HCT116 (cell line): ENCODE measurements around the gene CYSTM1. TPM values are rescaled to one million over a fixed set of nuclear protein-coding genes. Genes with fewer than 3 reads are reported as not detected.

Experiments used
- ATAC-seq: fragments of 200-7000 bp; cut with Tn5 transposase; 2 replicates; pipeline ENCODE4 v1.9.1; 2020; ENCODE audit warnings: mild to moderate bottlenecking, moderate library complexity
- BruUV-seq: library from RNA; stranded (reverse); fragments of 400-500 nt; replicated peaks from 2 replicates; lab custom pipeline; 2021; lab: Mats Ljungman, UMichigan
- CTCF ChIA-PET: fragments of 300-600 bp; sonication (Branson Sonifier 250); formaldehyde crosslinking; loops from one replicate; lab custom pipeline; 2021; ENCODE audit warnings: antibody characterized with exemption; lab: Charles Lee
- POLR2A ChIA-PET: fragments of 300-600, 350-600 bp; sonication (Branson Sonifier 250); formaldehyde crosslinking; loops from one replicate; lab custom pipeline; 2021; ENCODE audit warnings: antibody characterized with exemption; lab: Charles Lee
- RAD21 ChIA-PET, 2 experiments: fragments of 300-600 bp; sonication (Branson Sonifier 250); formaldehyde crosslinking; loops; one replicate each; lab custom pipeline; 2023; ENCODE audit warnings: low total read pairs in 2 of 2; ENCODE audit not compliant: uncharacterized antibody in 2 of 2, unreplicated experiment in 2 of 2, low non-redundant PET in 1 of 2; lab: Charles Lee
- DNase-seq: peaks from one replicate; pipeline ENCODE4 v3.0.0-alpha.2; 2010; ENCODE audit warnings: low read depth, low spot score
- H2AFZ ChIP-seq: fragments of 200-600 bp; shearing (Covaris generic), sonication (generic); 2 replicates; pipeline ENCODE4 v1.6.1; 2017; ENCODE audit warnings: low read depth, mixed run types, mixed read lengths, antibody characterized with exemption, low read length; ENCODE audit not compliant: poor library complexity, severe bottlenecking
- H3K27ac ChIP-seq: 2 replicates; pipeline ENCODE4 v1.5.1; 2012; ENCODE audit warnings: low read depth, low read length
- H3K27me3 ChIP-seq: fragments of 200-600 bp; sonication (generic); 2 replicates; pipeline ENCODE4 v1.6.1; 2016; ENCODE audit warnings: mixed run types, low read length, mixed read lengths; ENCODE audit not compliant: insufficient read depth
- H3K36me3 ChIP-seq, 2 experiments: fragments of 200-500 bp in 1 of 2; fragments of 200-600 bp in 1 of 2; sonication (Bioruptor generic) in 1 of 2; sonication (generic) in 1 of 2; 2 replicates each; pipeline versions ENCODE4 v1.5.1 to v1.6.1; 2014 to 2016; ENCODE audit warnings: low read length in 2 of 2, inconsistent platforms in 1 of 2, mixed read lengths in 1 of 2, mixed run types in 1 of 2; ENCODE audit not compliant: insufficient read depth in 2 of 2, control insufficient read depth in 1 of 2
- H3K4me1 ChIP-seq, 2 experiments: fragments of 200-600 bp in 1 of 2; sonication (generic) in 1 of 2; 2 replicates each; pipeline versions ENCODE4 v1.5.1 to v1.6.1; 2012 to 2017; ENCODE audit warnings: low read length in 2 of 2, inconsistent platforms in 1 of 2, mild to moderate bottlenecking in 1 of 2, mixed read lengths in 1 of 2, mixed run types in 1 of 2, moderate library complexity in 1 of 2; ENCODE audit not compliant: insufficient read depth in 2 of 2, control insufficient read depth in 1 of 2
- H3K4me2 ChIP-seq: fragments of 200-600 bp; sonication (generic); 2 replicates; pipeline ENCODE4 v1.6.1; 2017; ENCODE audit warnings: mixed run types, low read length, mixed read lengths
- H3K4me3 ChIP-seq, 2 experiments: fragments of 200-600 bp in 1 of 2; sonication (generic) in 1 of 2; replicated peaks in 1 of 2; 2 replicates each; pipeline ENCODE4 v1.5.1; 2011 to 2016; ENCODE audit warnings: low read length in 2 of 2, control low read depth in 1 of 2, low read depth in 1 of 2, mild to moderate bottlenecking in 1 of 2, mixed read lengths in 1 of 2, mixed run types in 1 of 2
- H3K79me2 ChIP-seq: fragments of 200-600 bp; sonication (generic); 2 replicates; pipeline ENCODE4 v1.6.1; 2017; ENCODE audit warnings: mild to moderate bottlenecking, mixed run types, low read length, moderate library complexity, mixed read lengths; ENCODE audit not compliant: insufficient read depth
- H3K9ac ChIP-seq: fragments of 200-600 bp; sonication (generic); 2 replicates; pipeline ENCODE4 v1.6.1; 2016; ENCODE audit warnings: low read length, mixed read lengths
- H3K9me2 ChIP-seq: fragments of 200-600 bp; sonication (generic), shearing (Covaris generic); 2 replicates; pipeline ENCODE4 v1.6.1; 2017; ENCODE audit warnings: mixed run types, mild to moderate bottlenecking, moderate library complexity; ENCODE audit not compliant: insufficient read depth
- H3K9me3 ChIP-seq, 2 experiments: fragments of 200-500 bp in 1 of 2; fragments of 200-600 bp in 1 of 2; sonication (Bioruptor generic) in 1 of 2; sonication (generic) in 1 of 2; 2 replicates each; pipeline ENCODE4 v1.6.1; 2014 to 2017; ENCODE audit warnings: low read length in 2 of 2, mixed read lengths in 2 of 2, inconsistent platforms in 1 of 2, low read depth in 1 of 2, mild to moderate bottlenecking in 1 of 2, mixed run types in 1 of 2, moderate library complexity in 1 of 2; ENCODE audit not compliant: control insufficient read depth in 1 of 2, insufficient read depth in 1 of 2
- H4K20me1 ChIP-seq: fragments of 200-600 bp; sonication (generic), shearing (Covaris generic); 2 replicates; pipeline ENCODE4 v1.6.1; 2017; ENCODE audit warnings: mixed run types, mild to moderate bottlenecking, moderate library complexity; ENCODE audit not compliant: insufficient read depth
- CBX3 ChIP-seq: IDR thresholded peaks from 2 replicates; pipeline ENCODE4 v1.6.1; 2012; ENCODE audit warnings: low read depth
- CEBPB ChIP-seq: IDR thresholded peaks from 2 replicates; pipeline ENCODE4 v1.6.1; 2012; ENCODE audit warnings: low read depth
- EGR1 ChIP-seq: IDR thresholded peaks from 2 replicates; pipeline ENCODE4 v1.6.1; 2012; ENCODE audit warnings: low read depth
- ELF1 ChIP-seq: IDR thresholded peaks from 2 replicates; pipeline ENCODE4 v1.6.1; 2012; ENCODE audit warnings: low read depth, borderline replicate concordance
- EZH2 ChIP-seq: fragments of 200-600 bp; sonication (generic); IDR thresholded peaks from 2 replicates; pipeline ENCODE4 v1.6.1; 2017; ENCODE audit warnings: antibody characterized with exemption, mixed run types
- EZH2phosphoT487 ChIP-seq: fragments of 200-600 bp; IDR thresholded peaks from 2 replicates; pipeline ENCODE4 v1.6.1; 2018; ENCODE audit warnings: antibody characterized with exemption, borderline replicate concordance
- FOSL1 ChIP-seq: IDR thresholded peaks from 2 replicates; pipeline ENCODE4 v1.6.1; 2012; ENCODE audit warnings: low read depth
- MAX ChIP-seq: IDR thresholded peaks from 2 replicates; pipeline ENCODE4 v1.6.1; 2012
- POLR2AphosphoS5 ChIP-seq: IDR thresholded peaks from 2 replicates; pipeline ENCODE4 v1.6.1; 2011; ENCODE audit warnings: mild to moderate bottlenecking, low read depth, low read length, moderate library complexity
- RAD21 ChIP-seq: IDR thresholded peaks from 2 replicates; pipeline ENCODE4 v1.6.1; 2012; ENCODE audit warnings: low read depth, mild to moderate bottlenecking
- SIN3A ChIP-seq: IDR thresholded peaks from 2 replicates; pipeline ENCODE4 v1.6.1; 2012; ENCODE audit warnings: low read depth
- SP1 ChIP-seq: IDR thresholded peaks from 2 replicates; pipeline ENCODE4 v1.6.1; 2012; ENCODE audit warnings: low read depth
- ZFX ChIP-seq: fragments of 450-650 bp; IDR thresholded peaks from 2 replicates; pipeline ENCODE4 v1.6.1; 2017
- ZNF274 ChIP-seq: fragments of 200-500 bp; sonication (Bioruptor generic); IDR thresholded peaks from 2 replicates; pipeline ENCODE4 v1.6.1; 2014; ENCODE audit warnings: mild to moderate bottlenecking, low read depth, low read length, inconsistent platforms
- intact Hi-C: fragments of 100-400 bp; cut with micrococcal nuclease; formaldehyde crosslinking; loops from 2 replicates; pipeline ENCODE4 v1.10.0; 2022
- total RNA-seq: library from RNA; stranded (reverse); gene quantifications from one replicate; pipeline ENCODE4 v1.2.1, GENCODE V29; 2021; ENCODE audit not compliant: unreplicated experiment
- TF ChIP-seq, protein P1 (sequence below): IDR thresholded peaks from 2 replicates; pipeline ENCODE4 v1.6.1; 2012
- TF ChIP-seq, protein P2 (sequence below): IDR thresholded peaks from 2 replicates; pipeline ENCODE4 v1.6.1; 2011; ENCODE audit warnings: mild to moderate bottlenecking, low read length, moderate library complexity; ENCODE audit not compliant: insufficient replicate concordance; ENCODE audit errors: extremely low read depth
- TF ChIP-seq, protein P3 (sequence below), 3 experiments: fragments of 200-600 bp in 1 of 3; sonication (generic) in 1 of 3; IDR thresholded peaks in 2 of 3; conservative IDR thresholded peaks in 1 of 3; 2 replicates each; pipeline ENCODE4 v1.5.1; 2012 to 2017; ENCODE audit warnings: low read depth in 2 of 3, low read length in 2 of 3, antibody characterized with exemption in 1 of 3, borderline replicate concordance in 1 of 3, control low read depth in 1 of 3, mild to moderate bottlenecking in 1 of 3, mixed read lengths in 1 of 3, mixed run types in 1 of 3, moderate library complexity in 1 of 3; ENCODE audit not compliant: insufficient read depth in 1 of 3

Gene CYSTM1
- total RNA-seq, 1 experiment from 2014 or later: 56.0 TPM

DNA sequence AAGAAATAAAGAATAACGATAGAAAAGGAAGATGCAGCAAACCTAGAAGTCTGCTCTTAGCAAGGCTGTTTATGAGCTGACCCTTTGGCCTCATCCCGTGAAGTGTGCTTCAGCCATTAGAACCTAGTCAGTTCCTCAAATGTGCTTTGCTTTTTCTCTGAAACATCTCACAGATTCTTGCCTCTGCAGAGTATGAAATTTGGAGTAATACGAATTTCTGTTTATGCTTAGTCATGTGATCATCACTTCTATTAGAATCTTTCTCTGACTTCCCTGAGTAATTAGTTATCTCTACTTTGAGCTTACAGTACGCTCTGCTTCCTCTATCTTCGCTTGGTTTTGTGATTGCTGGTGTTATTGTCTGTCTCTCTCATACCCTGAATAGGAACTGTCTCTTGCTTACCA is 11.3 kb downstream of the CYSTM1 start:
- no TSS peak for BruUV-seq
- 0 out of 2 replicates have a peak, but pooled peaks cover 5% of the 10 kb centered on the region for H3K9me2 ChIP-seq
- peaks cover 24 to 32% of the 10 kb centered on the region in 2 experiments for H3K4me1 ChIP-seq
- no peak overlapping the region for H3K4me2 ChIP-seq
- H3K36me3 ChIP-seq: no peaks in the 10 kb centered on the region
- no peak overlapping the region for H3K9ac ChIP-seq
- ChIA-PET RAD21 (interaction anchor here in 1 of 2 experiments (0.9 kb wide), 1 partner anchor 173 kb away, joined by 4 read pairs; no protein-coding TSS in a partner anchor), POLR2A (no interaction called here), CTCF (interaction anchor here (1.5 kb wide), 1 partner anchor 54 kb away, joined by 3 read pairs; no protein-coding TSS in a partner anchor)
- no peaks in the 10 kb centered on the region for H3K27me3 ChIP-seq
- TF ChIP-seq CBX3: no peak
- no peak for TF ChIP-seq SIN3A
- no peak for TF ChIP-seq FOSL1
- TF ChIP-seq, protein P1, sequence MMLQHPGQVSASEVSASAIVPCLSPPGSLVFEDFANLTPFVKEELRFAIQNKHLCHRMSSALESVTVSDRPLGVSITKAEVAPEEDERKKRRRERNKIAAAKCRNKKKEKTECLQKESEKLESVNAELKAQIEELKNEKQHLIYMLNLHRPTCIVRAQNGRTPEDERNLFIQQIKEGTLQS: no peak
- TF ChIP-seq ZFX: no peak
- TF ChIP-seq EGR1: no peak
- TF ChIP-seq, protein P2, sequence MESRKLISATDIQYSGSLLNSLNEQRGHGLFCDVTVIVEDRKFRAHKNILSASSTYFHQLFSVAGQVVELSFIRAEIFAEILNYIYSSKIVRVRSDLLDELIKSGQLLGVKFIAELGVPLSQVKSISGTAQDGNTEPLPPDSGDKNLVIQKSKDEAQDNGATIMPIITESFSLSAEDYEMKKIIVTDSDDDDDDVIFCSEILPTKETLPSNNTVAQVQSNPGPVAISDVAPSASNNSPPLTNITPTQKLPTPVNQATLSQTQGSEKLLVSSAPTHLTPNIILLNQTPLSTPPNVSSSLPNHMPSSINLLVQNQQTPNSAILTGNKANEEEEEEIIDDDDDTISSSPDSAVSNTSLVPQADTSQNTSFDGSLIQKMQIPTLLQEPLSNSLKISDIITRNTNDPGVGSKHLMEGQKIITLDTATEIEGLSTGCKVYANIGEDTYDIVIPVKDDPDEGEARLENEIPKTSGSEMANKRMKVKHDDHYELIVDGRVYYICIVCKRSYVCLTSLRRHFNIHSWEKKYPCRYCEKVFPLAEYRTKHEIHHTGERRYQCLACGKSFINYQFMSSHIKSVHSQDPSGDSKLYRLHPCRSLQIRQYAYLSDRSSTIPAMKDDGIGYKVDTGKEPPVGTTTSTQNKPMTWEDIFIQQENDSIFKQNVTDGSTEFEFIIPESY: no peak
- no peak for TF ChIP-seq ZNF274
- TF ChIP-seq EZH2phosphoT487: no peak
- no peak for TF ChIP-seq RAD21
- TF ChIP-seq MAX: no peak
- TF ChIP-seq, protein P3, sequence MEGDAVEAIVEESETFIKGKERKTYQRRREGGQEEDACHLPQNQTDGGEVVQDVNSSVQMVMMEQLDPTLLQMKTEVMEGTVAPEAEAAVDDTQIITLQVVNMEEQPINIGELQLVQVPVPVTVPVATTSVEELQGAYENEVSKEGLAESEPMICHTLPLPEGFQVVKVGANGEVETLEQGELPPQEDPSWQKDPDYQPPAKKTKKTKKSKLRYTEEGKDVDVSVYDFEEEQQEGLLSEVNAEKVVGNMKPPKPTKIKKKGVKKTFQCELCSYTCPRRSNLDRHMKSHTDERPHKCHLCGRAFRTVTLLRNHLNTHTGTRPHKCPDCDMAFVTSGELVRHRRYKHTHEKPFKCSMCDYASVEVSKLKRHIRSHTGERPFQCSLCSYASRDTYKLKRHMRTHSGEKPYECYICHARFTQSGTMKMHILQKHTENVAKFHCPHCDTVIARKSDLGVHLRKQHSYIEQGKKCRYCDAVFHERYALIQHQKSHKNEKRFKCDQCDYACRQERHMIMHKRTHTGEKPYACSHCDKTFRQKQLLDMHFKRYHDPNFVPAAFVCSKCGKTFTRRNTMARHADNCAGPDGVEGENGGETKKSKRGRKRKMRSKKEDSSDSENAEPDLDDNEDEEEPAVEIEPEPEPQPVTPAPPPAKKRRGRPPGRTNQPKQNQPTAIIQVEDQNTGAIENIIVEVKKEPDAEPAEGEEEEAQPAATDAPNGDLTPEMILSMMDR (IDR thresholded peaks at IDR 0.05 in 2 of 3, conservative IDR thresholded peaks at IDR 0.05 in 1 of 3; ENCODE audit: borderline replicate concordance in 1 of 3, insufficient read depth in 1 of 3, low read depth in 2 of 3, low read length in 2 of 3): no peak
- TF ChIP-seq ELF1: no peak
- no peak for TF ChIP-seq POLR2AphosphoS5
- no peak for TF ChIP-seq EZH2
- TF ChIP-seq CEBPB: no peak
- TF ChIP-seq SP1: no peak
- DNase-seq: no peak
- ATAC-seq: no peak
- H2AFZ ChIP-seq: no peak overlapping the region
- no peak overlapping the region for H3K27ac ChIP-seq
- peaks cover 0 to 5% of the 10 kb centered on the region in 2 experiments; a peak in 1 of 4 replicates for H3K9me3 ChIP-seq
- intact Hi-C loops: no loop called here
- H3K4me3 ChIP-seq: no peak overlapping the region
- H4K20me1 ChIP-seq: no peaks in the 10 kb centered on the region
- H3K79me2 ChIP-seq: peaks cover 65% of the 10 kb centered on the region
